Retinal pigment epithelial cell (primary cell): Measurements from ENCODE around the gene PARVB.

Source experiments
- DNase-seq: peaks from one replicate; pipeline ENCODE4 v3.0.0-alpha.2; 2010; ENCODE audit warnings: low read depth
- H3K4me3 ChIP-seq: 2 replicates; pipeline ENCODE4 v1.5.1; 2011; ENCODE audit warnings: mild to moderate bottlenecking, low read length, control low read depth, moderate library complexity
- TF ChIP-seq, protein P1 (sequence below): conservative IDR thresholded peaks from 2 replicates; pipeline ENCODE4 v1.5.1; 2011; ENCODE audit warnings: low read depth, low read length, control low read depth, inconsistent platforms

PARVB gene

GRCh38 chr22:44031158-44031952, 7.3 kb downstream of the PARVB start:
- TF ChIP-seq, protein P1, sequence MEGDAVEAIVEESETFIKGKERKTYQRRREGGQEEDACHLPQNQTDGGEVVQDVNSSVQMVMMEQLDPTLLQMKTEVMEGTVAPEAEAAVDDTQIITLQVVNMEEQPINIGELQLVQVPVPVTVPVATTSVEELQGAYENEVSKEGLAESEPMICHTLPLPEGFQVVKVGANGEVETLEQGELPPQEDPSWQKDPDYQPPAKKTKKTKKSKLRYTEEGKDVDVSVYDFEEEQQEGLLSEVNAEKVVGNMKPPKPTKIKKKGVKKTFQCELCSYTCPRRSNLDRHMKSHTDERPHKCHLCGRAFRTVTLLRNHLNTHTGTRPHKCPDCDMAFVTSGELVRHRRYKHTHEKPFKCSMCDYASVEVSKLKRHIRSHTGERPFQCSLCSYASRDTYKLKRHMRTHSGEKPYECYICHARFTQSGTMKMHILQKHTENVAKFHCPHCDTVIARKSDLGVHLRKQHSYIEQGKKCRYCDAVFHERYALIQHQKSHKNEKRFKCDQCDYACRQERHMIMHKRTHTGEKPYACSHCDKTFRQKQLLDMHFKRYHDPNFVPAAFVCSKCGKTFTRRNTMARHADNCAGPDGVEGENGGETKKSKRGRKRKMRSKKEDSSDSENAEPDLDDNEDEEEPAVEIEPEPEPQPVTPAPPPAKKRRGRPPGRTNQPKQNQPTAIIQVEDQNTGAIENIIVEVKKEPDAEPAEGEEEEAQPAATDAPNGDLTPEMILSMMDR = no peak
- no peak for DNase-seq
- no peak overlapping the region for H3K4me3 ChIP-seq

DNA sequence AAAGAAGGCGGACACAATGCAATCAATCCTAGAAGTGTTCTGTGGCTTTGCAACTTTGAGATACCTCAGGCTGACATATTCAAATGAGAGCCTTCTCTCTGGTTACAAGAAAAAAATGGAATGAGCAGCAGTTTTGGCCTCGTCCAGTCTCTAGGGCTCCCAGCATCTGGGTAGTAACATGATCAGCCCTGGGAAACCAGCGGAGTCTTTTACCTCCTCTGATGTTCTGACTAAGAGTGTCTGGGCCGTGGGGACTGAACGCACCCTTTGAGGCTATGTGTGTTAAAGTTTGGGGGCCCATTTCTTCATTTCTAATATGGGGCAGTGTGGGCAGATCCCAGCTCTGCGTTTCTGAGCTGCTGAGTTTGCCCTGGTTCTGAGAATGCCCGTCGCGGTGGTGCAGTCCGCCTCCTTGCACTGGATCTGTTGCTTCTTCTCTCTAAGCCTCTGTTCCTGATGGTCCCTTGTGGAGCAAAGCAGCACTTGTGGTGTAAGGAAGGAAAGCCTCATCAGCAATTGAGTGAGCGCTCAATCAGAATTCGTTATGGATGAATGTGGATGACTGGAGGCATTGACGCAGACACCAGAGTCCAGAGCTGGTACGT, 8.1 kb downstream of the PARVB start:
- no peak for DNase-seq
- TF ChIP-seq, protein P1 = no peak
- H3K4me3 ChIP-seq = no peak overlapping the region

DNA sequence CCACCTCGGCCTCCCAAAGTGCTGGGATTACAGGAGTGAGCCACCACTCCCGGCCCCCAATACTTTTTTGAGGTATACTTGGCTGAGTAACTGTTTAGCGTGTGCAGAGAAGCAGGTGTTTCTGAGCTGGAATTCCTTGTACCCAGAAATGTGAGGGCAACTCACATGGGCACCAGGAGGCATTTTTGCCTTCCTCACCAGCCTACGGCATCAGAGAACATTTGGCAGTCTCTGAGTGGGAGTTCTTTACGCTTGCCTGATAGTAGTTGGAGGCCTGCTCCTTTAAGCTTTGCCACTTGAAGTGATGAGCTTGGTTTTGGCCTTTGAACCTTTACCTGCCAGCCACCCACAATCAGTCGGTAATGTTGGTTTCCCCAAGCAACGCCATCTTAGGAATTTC, 9.2 kb downstream of the PARVB start:
- H3K4me3 ChIP-seq = no peak overlapping the region
- TF ChIP-seq, protein P1 = no peak
- no peak for DNase-seq

GRCh38 chr22:44033694-44034093, 9.6 kb downstream of the PARVB start:
- H3K4me3 ChIP-seq = no peak overlapping the region
- DNase-seq = no peak
- TF ChIP-seq, protein P1 = no peak

DNA sequence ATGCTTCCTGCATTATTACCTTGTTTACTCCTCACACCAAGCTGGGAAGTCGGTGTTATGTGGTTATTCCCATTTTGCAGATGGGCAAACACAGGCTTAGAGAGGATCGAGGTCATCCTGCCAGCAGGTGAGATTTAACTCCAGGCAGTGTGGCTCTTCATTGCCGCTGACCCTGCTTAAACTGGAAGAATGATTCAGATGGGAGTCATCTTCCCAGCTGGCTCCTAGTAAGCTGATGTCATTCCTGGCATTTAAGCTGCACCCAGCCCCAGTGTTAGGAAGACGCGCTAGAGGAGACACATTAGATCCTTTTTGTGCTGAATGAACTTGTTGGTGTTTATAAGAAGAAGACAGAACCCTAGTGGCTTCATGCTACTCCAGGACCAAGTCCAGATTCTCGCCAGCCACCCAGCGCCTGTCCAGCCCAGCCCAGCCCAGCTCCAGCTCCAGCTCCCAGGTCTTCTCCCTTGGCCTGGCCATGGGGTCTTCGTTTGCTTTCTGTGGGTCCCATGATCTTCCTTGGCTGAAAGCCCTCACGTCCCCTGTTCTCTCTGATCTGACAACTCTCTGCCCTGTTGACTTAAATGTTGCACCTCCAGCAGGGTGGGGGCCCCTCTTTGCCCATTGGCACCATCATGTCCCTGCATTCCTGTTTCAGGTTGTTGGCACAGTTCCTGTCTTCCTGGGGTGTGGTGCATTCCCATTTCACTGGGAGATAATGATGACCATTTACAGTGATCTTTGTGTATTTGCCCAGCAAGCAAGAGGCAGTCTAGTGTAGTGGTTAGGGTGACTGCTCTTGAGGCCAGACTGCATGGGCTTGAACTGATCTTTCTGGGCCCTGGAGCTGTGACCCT, 13.6 kb downstream of the PARVB start:
- TF ChIP-seq, protein P1 = no peak
- H3K4me3 ChIP-seq = no peak overlapping the region
- peak; percentile 23 for DNase-seq

DNA sequence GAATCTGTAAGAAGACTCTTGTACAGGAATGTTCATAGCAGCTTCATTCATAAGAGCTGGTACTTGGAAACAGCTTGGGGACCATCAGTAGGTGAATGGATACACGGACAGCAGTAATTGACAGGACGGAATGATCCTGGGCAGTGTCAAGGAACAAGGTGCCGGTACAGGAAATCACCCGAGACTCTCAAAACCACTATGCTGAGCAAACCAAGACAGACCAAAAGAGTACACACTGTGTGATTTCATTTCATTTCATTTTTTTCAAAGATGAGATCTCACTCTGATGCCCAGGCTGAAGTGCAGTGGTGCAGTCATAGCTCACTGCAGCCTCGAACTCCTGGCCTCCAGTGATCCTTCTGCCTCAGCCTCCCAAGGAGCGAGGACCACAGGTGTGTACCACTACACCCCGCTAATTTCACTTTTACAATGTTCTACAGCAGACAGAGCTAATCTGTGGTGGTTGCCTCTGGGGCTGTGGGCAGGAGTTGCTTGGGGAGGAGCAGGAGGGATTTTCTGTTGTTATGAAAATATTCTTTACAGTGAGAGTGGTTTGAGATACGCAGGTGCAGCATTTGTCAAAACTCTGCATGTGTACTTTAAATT, 15.6 kb downstream of the PARVB start:
- TF ChIP-seq, protein P1 = no peak
- no peak overlapping the region for H3K4me3 ChIP-seq
- no peak for DNase-seq
